Vagina (tissue), 2 donors: ENCODE results near the gene KRTDAP.

Experiments
- POLR2A ChIP-seq, 2 donors: fragments of 450-650 bp; IDR thresholded peaks; one replicate each; pipeline ENCODE4 v1.6.1; 2017; ENCODE audit warnings: antibody characterized with exemption in 2 of 2, mild to moderate bottlenecking in 2 of 2, moderate library complexity in 2 of 2
- TF ChIP-seq, protein P1 (sequence below), 3 experiments: fragments of 450-650 bp in 2 of 3; fragments of 200-600 bp in 1 of 3; sonication (generic) in 1 of 3; IDR thresholded peaks; one replicate each; pipeline ENCODE4 v1.5.1; 2017 to 2019; ENCODE audit warnings: antibody characterized with exemption in 3 of 3, mild to moderate bottlenecking in 2 of 3, moderate library complexity in 2 of 3

DNA sequence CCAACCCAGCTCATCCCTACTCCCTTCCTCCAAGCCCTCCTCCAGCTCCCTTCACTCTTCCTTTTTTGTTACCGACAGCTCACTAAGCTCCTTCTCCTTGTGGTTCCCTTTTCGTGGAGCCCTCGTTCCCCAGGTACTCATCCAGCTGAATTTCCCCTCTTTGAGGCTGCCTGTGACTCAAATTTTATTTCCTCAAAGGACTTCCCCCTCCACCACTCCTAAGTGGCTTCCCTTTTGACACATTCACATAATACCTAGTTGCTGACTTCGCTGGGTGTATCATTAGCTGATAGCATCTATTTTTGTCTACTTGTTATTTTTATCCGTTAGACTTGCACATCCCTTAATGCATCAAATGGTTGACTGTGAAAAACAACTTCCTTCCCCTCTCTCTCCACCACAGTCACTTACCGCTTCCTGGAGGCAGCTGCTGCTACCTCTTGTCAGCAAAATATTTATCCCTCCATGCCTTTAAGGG lies 27.7 kb downstream of the KRTDAP start:
- TF ChIP-seq, protein P1, sequence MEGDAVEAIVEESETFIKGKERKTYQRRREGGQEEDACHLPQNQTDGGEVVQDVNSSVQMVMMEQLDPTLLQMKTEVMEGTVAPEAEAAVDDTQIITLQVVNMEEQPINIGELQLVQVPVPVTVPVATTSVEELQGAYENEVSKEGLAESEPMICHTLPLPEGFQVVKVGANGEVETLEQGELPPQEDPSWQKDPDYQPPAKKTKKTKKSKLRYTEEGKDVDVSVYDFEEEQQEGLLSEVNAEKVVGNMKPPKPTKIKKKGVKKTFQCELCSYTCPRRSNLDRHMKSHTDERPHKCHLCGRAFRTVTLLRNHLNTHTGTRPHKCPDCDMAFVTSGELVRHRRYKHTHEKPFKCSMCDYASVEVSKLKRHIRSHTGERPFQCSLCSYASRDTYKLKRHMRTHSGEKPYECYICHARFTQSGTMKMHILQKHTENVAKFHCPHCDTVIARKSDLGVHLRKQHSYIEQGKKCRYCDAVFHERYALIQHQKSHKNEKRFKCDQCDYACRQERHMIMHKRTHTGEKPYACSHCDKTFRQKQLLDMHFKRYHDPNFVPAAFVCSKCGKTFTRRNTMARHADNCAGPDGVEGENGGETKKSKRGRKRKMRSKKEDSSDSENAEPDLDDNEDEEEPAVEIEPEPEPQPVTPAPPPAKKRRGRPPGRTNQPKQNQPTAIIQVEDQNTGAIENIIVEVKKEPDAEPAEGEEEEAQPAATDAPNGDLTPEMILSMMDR (IDR thresholded peaks at IDR 0.05): no peak
- TF ChIP-seq POLR2A (IDR thresholded peaks at IDR 0.05): no peak
